SK-N-SH treated with all-trans-retinoic acid at 6 μM for 48 hours (cell line): ENCODE data around the gene PRKCB.

Experiments used
- CREB5 ChIP-seq: fragments of 250-450 bp; sonication (Bioruptor Pico); IDR thresholded peaks from 2 replicates; pipeline ENCODE4 v1.5.1; 2020; ENCODE audit warnings: low read depth, mild to moderate bottlenecking, moderate library complexity
- POU6F1 ChIP-seq: fragments of 250-450 bp; sonication (Bioruptor Pico); IDR thresholded peaks from 2 replicates; pipeline ENCODE4 v1.8.0; 2021; ENCODE audit warnings: low read depth, mild to moderate bottlenecking, moderate library complexity, borderline replicate concordance
- RARB ChIP-seq: fragments of 250-450 bp; sonication (Bioruptor Pico); IDR thresholded peaks from 2 replicates; pipeline ENCODE4 v1.8.0; 2021; ENCODE audit warnings: mild to moderate bottlenecking, moderate library complexity
- SNAI2 ChIP-seq: fragments of 250-450 bp; sonication (Bioruptor Pico); IDR thresholded peaks from 2 replicates; pipeline ENCODE4 v1.5.0; 2020; ENCODE audit warnings: mild to moderate bottlenecking, moderate library complexity
- ZNF8 ChIP-seq: fragments of 450-650 bp; formaldehyde crosslinking; IDR thresholded peaks from 2 replicates; pipeline ENCODE4 v1.5.0; 2020; ENCODE audit warnings: mild to moderate bottlenecking, moderate library complexity

GRCh38 chr16:23788685-23789084 lies 47.1 kb upstream of the PRKCB start:
- no peak for TF ChIP-seq POU6F1 (CRISPR knock-in tag)
- TF ChIP-seq SNAI2 (CRISPR knock-in tag), result no peak
- TF ChIP-seq ZNF8 (CRISPR knock-in tag), result no peak
- TF ChIP-seq RARB (CRISPR knock-in tag), result no peak
- TF ChIP-seq CREB5 (CRISPR knock-in tag), result no peak
